ENCODE results near the gene PSAP.

The PSAP gene

DNA sequence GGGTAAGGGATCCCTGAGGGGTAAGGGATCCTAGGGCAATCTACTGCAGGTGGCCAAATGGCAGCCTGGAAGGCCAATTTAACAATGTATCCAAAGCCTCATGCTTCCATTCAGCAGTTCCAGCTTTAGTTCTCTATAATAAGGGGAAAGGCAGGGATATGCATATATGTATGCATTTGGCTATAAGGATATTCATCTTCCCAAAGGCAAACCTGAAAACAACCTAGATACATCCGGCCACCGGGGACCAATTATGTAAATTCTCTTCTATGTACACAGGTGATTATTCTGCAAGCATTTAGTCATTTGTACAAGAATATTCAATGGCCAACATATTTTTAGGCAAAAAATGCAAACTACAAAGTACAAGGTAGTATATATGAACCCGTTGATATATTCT is 26.7 kb downstream of the PSAP start:
- no peak for DNase-seq

DNA sequence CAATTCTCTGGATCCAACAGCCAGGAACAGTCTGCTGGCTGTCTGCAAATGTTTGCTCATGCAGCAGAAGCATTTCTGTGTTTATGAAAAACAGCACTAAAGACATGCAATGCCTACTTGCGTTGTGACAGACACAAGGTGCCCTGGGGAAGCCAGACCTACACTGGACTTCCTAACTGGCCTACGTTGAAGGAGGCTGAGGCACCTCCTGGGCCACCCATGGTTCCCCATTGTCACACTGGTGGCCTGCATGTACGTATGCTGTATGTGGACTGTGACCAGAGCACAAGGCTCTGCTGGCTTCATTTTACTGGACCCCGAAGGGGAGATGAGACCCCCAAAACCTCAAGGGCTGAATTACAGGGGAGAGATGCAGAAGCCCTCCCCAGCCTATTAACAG is 27.7 kb downstream of the PSAP start:
- no peak for DNase-seq

DNA sequence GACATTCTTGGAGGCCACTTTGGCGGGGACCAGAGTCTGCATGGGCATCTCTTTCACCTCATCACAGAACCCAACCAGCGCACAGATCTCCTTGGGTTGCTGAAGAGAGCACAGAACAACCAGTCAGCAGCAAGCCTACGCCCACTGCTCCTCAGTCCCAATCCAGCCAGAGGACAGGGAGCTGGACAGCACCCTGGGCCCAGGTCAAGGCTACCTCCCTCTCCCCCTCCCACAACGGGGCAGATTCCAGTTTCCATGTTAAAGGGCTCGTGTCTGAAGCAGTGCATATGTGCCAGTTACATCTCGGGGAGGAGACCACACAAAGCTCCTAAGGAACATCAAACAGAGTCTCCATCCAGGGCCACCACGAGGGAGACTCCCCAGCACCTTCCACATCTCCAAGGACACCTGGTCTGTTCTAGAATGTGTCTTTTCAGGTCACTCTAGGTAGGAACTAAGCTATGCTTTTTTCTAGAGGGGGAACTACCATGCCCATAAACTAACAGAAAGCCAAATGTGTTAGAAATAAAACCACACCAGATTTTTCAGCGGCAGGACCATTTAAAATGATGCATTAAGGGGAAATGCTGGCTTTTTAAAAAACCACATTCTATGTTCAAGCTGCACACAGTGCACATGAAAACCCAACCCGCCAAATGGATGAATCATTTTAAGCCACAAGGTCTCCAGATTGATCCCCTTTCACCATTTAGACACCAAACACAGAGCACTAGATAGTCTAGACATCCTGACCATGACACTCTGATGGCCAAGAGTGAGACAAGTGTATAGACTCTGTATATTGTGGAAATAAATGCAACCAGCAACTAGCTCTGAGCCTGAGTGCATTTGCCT is 28.9 kb downstream of the PSAP start:
- no peak for DNase-seq

DNA sequence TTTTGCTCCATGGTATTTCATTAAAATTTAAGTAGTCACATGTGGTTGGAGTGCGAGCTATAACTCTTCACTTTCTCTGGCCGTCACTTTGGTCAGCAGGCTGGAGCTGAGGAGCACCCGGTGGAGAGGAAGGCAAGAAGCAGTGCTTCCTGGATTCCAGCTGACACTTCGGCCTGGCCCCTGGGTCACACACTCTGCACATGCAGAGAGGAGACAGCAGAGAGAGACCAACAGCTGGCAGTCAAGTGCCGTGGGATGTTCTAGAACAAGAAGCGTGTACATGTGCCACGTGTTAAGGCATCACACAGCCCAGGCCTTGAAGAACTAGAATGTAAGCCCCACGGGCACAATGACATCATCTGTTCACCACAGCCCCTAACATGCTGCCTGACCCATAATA is 30.1 kb downstream of the PSAP start:
- no peak for DNase-seq

DNA sequence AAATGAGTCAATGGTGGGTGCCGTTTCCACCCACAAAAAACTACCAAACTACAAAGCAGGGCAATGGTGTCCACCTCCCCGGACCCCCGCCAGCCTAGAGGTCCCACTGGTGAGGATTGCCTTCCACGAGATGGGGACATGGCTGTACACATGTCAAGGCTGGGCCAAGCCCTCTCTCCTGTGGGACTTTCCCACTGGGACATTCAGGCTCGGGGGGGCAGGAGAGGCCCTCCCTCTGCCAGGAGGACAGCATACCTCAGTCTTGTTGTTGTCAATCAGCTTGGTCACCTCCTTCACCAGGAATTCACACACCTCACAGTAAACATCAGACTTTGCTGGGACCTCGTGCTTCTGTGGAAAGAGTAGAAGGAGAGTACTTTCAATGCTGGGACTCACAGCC is 31.1 kb downstream of the PSAP start:
- no peak for DNase-seq

DNA sequence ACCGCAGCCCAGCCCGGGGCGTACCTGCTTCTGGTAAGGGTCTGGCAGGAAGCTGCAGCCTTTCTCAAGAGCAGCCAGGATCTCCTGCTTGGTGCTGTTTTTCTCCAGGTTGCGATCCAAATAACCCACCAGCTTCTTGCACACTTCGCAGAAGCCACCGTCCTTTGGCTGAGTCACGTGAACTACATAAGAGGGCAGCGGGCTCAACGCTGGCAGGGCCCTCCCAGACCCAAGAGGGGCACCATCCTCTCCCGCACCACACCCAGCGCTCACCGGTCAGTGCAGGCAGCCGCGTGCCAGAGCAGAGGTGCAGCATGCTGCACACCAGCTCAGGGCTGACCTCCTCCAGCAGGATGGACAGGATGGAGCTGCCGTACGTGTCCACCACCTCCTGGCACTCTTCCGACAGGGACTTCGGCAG is 31.6 kb downstream of the PSAP start:
- DNase-seq: no peak

DNA sequence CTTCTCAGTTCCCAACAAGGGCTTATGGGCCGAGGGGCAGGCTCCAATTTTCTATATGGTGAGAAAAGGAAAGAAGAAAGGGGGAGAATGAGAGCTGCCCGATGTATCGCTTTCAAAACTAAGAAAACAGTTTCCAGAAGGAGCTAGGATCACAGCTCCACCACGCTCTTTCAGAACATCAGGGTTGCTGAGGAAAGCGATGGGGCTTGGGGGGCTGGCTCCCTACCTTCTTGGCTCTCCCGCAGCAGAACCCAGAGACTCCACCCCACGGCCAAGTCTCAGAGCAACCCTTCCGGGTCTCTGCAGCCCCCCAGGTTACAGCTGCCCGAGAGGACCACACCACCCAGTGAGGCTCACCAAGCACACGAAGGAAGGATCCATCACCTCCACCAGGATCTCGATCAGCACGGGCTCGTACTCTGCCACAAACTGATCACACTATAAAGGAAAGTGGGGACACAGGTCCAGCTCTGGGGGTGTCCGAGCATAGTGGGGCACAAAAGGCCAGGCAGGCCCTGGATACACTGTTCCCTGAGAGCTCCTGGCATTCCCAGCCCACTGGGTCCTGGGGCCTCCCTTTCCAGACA is 32.3 kb downstream of the PSAP start:
- no peak for DNase-seq

DNA sequence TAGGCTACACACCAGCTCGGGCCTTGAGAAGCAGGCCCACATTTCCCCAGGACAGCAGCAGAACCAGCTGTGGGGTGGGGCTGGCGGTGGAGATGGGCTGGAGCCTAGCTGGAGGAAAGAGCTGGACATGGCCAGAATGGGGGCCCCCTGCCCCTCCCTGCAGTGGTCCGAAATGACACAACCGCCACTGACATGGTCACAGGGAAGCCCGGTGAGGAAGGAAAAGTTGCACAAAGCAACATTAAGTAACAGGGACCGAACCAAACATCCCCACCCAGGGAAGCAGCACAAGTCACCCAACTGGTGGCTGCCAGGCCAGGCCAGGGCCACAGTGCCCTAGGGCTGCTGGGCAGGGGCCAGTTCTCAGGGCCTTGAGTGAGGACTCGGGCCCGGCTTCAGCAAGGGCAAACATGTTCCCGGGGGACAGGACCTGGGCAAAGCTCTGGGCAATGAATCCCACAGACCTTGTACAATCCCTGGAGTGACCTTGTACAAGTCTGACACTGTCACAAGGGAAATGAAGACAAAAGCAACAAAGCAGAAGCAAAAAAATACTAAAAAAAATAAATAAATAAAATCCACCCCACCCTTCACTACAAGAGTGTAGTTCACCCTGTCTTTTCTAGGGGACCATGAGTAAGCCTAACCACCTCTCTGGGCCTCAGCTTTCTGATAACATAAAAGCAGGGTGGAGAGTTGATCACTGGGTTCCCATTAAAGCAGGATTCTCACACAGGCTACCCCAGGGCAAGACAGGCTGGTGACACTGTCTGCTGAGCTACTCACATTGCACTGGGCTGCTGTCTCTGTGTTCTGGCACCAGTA is 33.0 kb downstream of the PSAP start:
- no peak for DNase-seq

DNA sequence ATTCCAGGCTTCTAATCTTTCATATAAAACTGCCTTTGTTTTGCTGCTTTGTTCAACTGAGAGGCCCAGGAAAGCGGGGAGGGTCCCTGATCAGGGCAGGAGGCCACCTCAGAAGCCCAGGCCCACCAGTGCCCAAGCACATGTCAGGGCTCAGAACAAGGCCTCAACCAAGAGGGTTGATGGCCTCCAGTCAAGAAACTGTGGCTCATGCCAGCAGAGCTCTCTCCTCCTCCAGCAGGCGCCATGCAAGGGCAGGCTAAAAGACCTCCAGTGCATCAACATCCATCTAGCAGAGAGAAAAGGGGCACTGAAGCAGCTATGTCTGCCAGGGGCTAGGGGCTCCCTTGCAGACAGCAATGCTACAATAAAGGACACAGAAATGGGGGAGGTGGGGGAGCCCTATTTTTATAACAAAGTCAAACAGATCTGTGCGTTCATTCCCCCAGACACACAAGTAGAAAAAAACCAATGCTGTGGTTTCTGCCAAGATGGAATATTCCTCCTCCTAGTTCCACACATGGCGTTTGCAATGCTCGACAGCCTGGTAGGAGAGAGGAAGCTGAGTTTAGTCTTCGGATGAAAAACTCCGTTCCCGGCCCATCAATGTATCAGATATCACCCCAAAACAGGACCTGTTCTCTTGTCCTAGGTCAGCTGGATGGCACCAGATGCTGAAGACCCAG is 34.0 kb downstream of the PSAP start:
- DNase-seq: no peak

DNA sequence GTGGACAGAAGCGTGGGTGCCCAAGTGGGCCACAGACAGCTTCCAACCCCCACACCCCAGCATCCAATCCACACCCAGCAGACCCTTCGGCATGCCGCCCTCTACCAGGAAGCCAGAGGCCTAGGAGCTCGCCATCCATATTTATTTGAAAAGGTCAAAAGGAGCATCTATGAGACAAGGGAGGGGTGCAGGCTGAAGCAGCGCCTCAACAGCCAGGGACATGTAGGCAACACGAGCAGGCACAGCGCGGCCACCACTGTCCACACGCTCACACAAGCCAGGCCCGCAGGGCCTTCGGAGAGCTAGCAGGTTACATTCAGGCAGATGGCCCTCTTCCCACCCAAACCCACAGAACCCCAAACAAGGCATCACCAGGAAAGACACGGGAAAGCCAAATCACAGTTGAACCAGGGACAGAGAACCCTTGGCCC is 34.6 kb downstream of the PSAP start:
- no peak for DNase-seq

DNA sequence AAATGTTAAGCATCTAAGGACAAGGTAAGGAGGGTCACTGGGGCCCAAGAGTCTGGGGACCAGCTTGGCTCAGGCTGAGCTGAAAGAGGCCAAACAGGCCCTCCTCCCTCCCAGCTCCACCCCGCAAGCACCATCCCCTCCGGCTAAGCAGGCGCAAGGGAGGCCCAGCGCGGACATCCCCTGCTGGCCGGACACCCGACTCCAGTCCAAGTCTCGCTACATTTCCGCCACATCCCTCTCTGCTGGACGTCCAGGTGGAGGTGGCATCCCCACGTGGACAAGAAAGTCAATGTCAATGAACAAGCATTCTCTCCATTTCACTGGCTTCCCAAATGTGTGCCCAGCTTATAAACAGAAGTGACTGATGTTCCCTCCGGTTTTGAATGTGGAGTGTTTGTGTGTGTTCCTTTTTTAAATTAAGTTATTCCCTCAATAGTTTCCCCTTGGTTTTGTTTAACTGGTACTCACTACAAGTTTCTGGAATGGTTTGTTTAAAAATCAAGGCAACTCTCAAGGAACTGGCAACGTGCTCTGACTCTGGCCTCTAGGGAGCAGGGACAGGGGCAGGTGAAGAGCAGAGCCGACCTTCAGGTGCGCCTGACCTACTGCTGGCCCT is 35.4 kb downstream of the PSAP start:
- no peak for DNase-seq

DNA sequence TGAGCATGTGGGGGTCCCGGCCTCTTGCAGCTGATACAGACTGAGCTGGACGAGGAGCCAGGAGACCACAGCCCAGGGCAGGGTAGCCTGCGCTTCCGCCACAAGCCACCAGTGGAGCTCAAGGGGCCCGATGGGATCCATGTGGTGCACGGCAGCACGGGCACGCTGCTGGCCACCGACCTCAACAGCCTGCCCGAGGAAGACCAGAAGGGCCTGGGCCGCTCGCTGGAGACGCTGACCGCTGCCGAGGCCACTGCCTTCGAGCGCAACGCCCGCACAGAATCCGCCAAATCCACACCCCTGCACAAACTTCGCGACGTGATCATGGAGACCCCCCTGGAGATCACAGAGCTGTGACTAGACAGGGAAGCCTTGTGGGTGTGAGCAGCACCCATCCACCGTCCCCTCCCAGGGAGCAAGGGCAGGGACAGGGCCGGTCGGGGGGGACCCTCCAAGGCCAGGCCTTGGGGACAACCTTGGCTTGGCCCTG is 36.1 kb downstream of the PSAP start:
- DNase-seq: no peak

DNA sequence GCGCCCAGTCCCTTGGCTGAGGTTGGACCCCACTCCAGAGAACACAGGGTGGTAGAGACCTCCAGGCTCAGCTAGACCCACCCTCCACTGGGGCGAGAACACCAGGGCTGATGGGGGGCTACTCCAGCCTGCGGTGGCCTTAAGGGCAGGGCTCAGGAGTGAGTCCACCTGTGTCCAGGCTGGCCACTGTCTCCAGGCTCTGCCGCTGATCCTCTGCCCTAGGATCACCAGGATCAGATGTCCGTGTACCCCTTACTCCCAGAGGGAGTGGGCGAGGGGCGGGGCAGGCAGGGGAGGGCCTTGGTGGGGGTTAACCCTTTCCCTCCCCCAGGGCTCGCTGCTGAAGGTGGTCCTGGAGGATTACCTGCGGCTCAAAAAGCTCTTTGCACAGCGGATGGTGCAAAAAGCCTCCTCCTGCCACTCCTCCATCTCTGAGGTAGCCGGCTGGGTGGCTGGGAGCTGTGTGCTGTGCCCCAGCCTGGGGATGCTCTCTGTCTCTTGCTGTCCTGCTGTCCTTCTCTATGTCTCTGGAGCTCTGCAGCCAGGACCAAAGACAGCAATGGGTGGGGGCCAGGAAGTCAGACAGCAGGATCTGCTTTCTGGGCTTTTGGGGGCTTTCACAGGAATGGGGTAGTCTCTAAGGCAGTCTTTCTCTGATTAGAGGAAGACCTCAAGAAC is 38.0 kb downstream of the PSAP start:
- DNase-seq: no peak

DNA sequence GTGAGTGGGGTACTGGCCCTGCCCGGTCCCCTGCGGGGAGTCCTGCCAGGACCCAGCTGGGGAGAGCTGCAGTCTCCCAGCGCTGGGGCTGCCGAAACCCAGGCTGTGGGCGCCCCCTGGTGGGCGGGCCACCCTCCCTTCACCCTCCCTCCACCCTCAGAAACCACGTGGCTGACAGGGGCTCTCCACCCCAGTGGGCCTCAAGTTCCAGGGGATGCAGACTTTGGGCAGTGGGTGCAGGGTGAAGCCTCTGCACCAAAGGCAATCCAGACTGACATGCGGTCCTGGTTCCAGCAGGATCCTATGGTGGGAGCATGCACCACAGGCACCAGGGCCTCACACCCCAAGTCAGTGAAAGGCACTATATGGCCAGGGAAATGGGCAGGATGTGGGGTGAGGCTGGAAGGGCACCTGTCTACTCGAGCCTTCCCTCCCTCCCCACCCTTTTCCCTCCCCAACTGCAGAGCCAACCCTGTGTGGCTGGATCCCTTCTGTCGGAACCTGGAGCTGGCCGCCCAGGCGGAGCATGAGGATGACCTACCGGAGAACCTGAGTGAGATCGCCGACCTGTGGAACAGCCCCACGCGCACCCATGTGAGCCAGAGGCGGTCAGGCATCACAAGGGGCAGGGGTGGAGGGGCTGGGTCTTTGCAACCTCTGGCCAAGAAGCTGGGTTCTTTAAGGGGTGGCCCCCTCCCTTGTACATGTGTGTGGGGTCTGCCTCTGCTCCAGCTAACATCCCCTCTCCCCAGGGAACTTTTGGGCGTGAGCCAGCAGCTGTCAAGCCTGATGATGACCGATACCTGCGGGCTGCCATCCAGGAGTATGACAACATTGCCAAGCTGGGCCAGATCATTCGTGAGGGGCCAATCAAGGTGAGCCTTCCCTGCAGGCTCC is 38.8 kb downstream of the PSAP start:
- peak; percentile 85 for DNase-seq

DNA sequence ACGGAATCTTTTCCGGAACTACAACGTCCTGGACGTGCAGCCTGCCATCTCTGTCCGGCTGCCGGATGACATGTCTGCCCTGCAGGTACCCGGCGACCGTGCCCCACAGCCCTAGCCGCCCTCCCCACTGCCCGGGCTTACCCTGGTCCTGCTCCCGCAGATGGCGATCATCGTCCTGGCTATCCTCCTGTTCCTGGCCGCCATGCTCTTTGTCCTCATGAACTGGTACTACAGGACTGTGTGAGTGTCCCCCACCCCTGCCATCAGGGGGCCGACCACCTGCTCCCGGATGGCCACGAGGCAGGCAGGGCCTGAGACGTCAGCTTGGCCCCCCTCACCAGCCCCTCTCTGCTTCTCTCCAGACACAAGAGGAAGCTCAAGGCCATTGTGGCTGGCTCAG is 39.7 kb downstream of the PSAP start:
- no peak for DNase-seq

DNA sequence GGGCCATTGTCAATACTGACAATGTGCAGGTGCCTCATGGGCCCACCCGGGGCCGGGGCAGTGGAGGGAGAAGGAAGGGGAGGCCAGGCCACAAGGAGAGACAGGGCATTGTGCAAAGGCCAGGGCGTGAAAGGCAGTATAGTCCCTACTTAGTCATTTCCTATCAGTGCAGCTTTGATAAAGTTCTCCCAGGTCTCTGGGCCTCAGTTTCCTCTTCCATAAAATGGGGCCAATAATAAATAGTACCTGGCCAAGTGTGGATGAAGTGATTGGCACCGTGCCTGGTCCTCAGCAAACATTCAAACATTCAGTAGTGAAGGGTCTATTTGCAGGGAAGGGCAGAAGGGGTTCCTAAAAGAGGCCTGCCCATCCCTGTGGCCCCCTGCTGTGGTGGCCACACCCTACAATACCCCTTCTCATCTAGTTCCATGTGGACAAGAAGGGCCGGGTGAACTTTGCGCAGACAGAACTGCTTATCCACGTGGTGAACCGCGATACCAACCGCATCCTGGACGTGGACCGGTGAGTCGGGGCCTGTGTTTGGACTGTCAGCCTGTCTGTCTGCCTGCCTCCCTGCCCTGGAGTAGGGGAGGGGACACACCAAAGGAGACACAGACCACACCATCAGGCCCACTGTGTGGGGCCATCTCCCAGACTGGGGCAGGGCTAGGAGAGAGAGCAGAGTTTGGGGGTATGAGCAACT is 40.9 kb downstream of the PSAP start:
- DNase-seq: no peak

DNA sequence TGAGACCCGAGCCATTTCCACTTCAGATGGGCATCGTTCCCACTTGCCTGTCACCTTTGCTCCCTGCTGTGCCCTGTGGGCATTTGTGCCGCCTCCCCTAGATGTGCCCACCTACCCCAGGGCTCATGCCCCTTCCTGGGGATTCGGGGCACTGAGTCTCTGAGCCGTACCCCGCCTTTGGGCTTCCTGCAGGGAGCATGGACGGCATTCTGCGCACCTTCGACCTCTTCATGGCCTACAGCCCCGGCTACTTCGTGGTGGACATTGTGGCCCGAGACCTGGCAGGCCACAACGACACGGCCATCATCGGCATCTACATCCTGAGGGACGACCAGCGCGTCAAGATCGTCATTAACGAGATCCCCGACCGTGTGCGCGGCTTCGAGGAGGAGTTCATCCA is 41.4 kb downstream of the PSAP start:
- DNase-seq: no peak

DNA sequence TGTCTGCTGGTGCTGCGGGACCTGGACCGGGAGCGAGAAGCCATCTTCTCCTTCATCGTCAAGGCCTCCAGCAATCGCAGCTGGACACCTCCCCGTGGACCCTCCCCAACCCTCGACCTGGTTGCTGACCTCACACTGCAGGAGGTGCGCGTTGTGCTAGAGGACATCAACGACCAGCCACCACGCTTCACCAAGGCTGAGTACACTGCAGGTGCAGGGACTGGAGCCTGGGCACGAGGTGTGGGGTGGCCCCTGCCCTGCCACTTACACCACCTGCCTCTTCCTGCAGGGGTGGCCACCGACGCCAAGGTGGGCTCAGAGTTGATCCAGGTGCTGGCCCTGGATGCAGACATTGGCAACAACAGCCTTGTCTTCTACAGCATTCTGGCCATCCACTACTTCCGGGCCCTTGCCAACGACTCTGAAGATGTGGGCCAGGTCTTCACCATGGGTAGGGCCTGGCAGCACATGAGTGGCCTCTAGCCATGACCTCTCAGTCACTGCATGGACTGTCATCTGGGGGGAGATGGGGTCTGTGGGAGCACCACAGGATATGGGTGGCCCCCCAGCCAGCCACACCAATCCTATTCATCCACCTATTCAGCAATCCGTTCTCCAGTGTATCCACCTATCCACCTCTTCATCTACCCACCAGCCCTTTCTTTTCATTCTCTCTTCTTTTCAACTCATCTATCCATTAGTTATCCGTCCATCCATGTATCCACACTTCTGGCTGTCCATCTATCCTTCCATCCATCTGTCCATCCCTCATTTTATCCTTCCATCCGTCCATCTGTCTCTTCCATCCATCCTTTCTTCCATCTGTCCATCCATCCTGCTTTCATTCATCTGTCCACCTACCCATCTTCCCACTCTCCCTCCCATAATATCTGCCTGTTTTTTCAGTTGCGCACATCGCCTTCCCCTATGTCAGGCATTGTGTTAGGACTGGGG is 43.2 kb downstream of the PSAP start:
- no peak for DNase-seq

Data from activated T-cell treated with anti-CD3 and anti-CD28 coated beads, Interleukin-2, amount 50 U/mL, for 1 hour (primary cell).